Gastroesophageal sphincter (tissue), 4 donors: ENCODE measurements around the gene AP3S2. TPM values are rescaled to one million over a fixed set of nuclear protein-coding genes. Genes with fewer than 3 reads are reported as not detected.
A peak's percentile ranks its signal among the peaks of the same experiment; 100 is the strongest.

Experiments used
- ATAC-seq: fragments of 150-250 bp; one replicate; pipeline ENCODE4 v1.9.1; 2016; ENCODE audit warnings: mild to moderate bottlenecking, moderate library complexity
- H3K27ac ChIP-seq, 4 donors: fragments of 200-600 bp; sonication (generic) in 3 of 4; 1 replicate in 3 of 4; 2 replicates in 1 of 4; pipeline ENCODE4 v1.5.1; 2016 to 2019
- H3K27me3 ChIP-seq: fragments of 200-600 bp; sonication (generic); one replicate; pipeline ENCODE4 v1.5.1; 2019
- H3K36me3 ChIP-seq, 2 donors: fragments of 200-600 bp; sonication (generic); one replicate each; pipeline ENCODE4 v1.5.1; 2019; ENCODE audit warnings: control low read depth in 1 of 2
- H3K4me1 ChIP-seq, 3 donors: fragments of 200-600 bp; sonication (generic); 1 replicate in 2 of 3; 2 replicates in 1 of 3; pipeline ENCODE4 v1.5.1; 2016 to 2019; ENCODE audit warnings: control low read depth in 2 of 3
- H3K4me3 ChIP-seq, 2 donors: fragments of 200-600 bp; sonication (generic); one replicate each; pipeline ENCODE4 v1.5.1; 2019; ENCODE audit warnings: mild to moderate bottlenecking in 1 of 2, moderate library complexity in 1 of 2
- H3K9me3 ChIP-seq, 3 donors: fragments of 200-600 bp; sonication (generic); one replicate each; pipeline ENCODE4 v1.5.1; 2017 to 2019; ENCODE audit warnings: control low read depth in 2 of 3
- CTCF ChIP-seq, 4 experiments: fragments of 200-600 bp in 2 of 4; fragments of 450-650 bp in 2 of 4; sonication (generic) in 1 of 4; IDR thresholded peaks; one replicate each; pipeline ENCODE4 v1.5.1; 2017 to 2019; ENCODE audit warnings: antibody characterized with exemption in 4 of 4, mild to moderate bottlenecking in 2 of 4, moderate library complexity in 2 of 4
- EP300 ChIP-seq: sonication (generic); formaldehyde crosslinking; IDR thresholded peaks from one replicate; pipeline ENCODE4 v1.6.1; 2017; ENCODE audit warnings: antibody characterized with exemption, mild to moderate bottlenecking
- POLR2A ChIP-seq, 2 donors: fragments of 450-650 bp; IDR thresholded peaks; one replicate each; pipeline ENCODE4 v1.6.1; 2017; ENCODE audit warnings: antibody characterized with exemption in 2 of 2, mild to moderate bottlenecking in 2 of 2, moderate library complexity in 1 of 2
- POLR2AphosphoS5 ChIP-seq: sonication (generic); formaldehyde crosslinking; IDR thresholded peaks from one replicate; pipeline ENCODE4 v1.6.1; 2017; ENCODE audit warnings: antibody characterized with exemption
- WGBS, 2 donors: methylation state at CpG; one replicate each; pipeline ENCODE4 v1.1.5; 2018; ENCODE audit warnings: low coverage in 1 of 2; 5-methylcytosine and 5-hydroxymethylcytosine counted together
- total RNA-seq, 4 donors: library from RNA; depleted of rRNA; stranded (reverse); fragments of >200 nt; gene quantifications; one replicate each; pipeline ENCODE4 v1.1.0, GENCODE V29; 2016

The AP3S2 gene
- total RNA-seq, 4 donors from 2014 or later, result 38.9 to 60.2 (median 46.2) TPM

GRCh38 chr15:89899295-89899945, 5.6 kb upstream of the AP3S2 start:
- 70 to 84% methylated on average over 4 to 7 of the region's 12 CpGs for WGBS, 2 donors
- H3K4me1 ChIP-seq, result no peaks in the 10 kb centered on the region
- TF ChIP-seq EP300 (no peak), POLR2A (IDR thresholded peaks at IDR 0.05) (no peak), POLR2AphosphoS5 (no peak)
- H3K36me3 ChIP-seq, result peaks cover 0 to 48% of the 10 kb centered on the region in 2 donors
- no peaks in the 10 kb centered on the region for H3K9me3 ChIP-seq
- H3K4me3 ChIP-seq, result no peak overlapping the region
- H3K27me3 ChIP-seq, result no peaks in the 10 kb centered on the region
- H3K27ac ChIP-seq, result no peak overlapping the region
- ATAC-seq, result no peak

GRCh38 chr15:89898614-89899294, 5.0 kb upstream of the AP3S2 start:
- H3K4me1 ChIP-seq, result no peaks in the 10 kb centered on the region
- ATAC-seq, result no peak
- no peaks in the 10 kb centered on the region for H3K27me3 ChIP-seq
- TF ChIP-seq CTCF (IDR thresholded peaks at IDR 0.05), result peak in 3 of 4 experiments; percentile 42 to 60 (median 49)
- TF ChIP-seq POLR2AphosphoS5, result no peak
- no peak overlapping the region for H3K4me3 ChIP-seq
- 68 to 91% methylated on average over 2 to 7 of the region's 7 CpGs for WGBS, 2 donors
- H3K27ac ChIP-seq, result no peak overlapping the region
- H3K9me3 ChIP-seq, result no peaks in the 10 kb centered on the region
- H3K36me3 ChIP-seq, result peaks cover 0 to 42% of the 10 kb centered on the region in 2 donors

- ATAC-seq, result no peak
- no peak overlapping the region for H3K4me3 ChIP-seq
- peaks cover 0 to 2% (median 0%) of the 10 kb centered on the region in 3 donors for H3K4me1 ChIP-seq
- 31 to 64% methylated on average over 2 of the region's 2 CpGs for WGBS, 2 donors
- H3K27me3 ChIP-seq, result no peaks in the 10 kb centered on the region
- peaks cover 0 to 36% of the 10 kb centered on the region in 2 donors for H3K36me3 ChIP-seq
- TF ChIP-seq POLR2AphosphoS5, result no peak
- TF ChIP-seq POLR2A (IDR thresholded peaks at IDR 0.05), result no peak
- no peak for TF ChIP-seq CTCF (IDR thresholded peaks at IDR 0.05)
- no peak for TF ChIP-seq EP300
- H3K27ac ChIP-seq, result no peak overlapping the region
- H3K9me3 ChIP-seq, result no peaks in the 10 kb centered on the region
These were observed 4.4 kb upstream of the AP3S2 start for GRCh38 chr15:89898146-89898545.

- peak overlapping the region; percentile 70 to 92 (median 92) for H3K27ac ChIP-seq
- peak overlapping the region; percentile 67 to 68 for H3K4me3 ChIP-seq
- H3K36me3 ChIP-seq, result peaks cover 3 to 12% of the 10 kb centered on the region in 2 donors
- 10 to 12% methylated on average over 5 to 6 of the region's 6 CpGs for WGBS, 2 donors
- no peak for ATAC-seq
- TF ChIP-seq CTCF (IDR thresholded peaks at IDR 0.05) (no peak), EP300 (no peak), POLR2AphosphoS5 (no peak), POLR2A (IDR thresholded peaks at IDR 0.05) (no peak)
- no peaks in the 10 kb centered on the region for H3K9me3 ChIP-seq
- H3K27me3 ChIP-seq, result no peaks in the 10 kb centered on the region
- H3K4me1 ChIP-seq, result peaks cover 0 to 28% (median 4%) of the 10 kb centered on the region in 3 donors
These were observed 767 bp downstream of the AP3S2 start for GRCh38 chr15:89893027-89893426.

GRCh38 chr15:89888214-89888804, 5.5 kb downstream of the AP3S2 start:
- 37 to 53% methylated on average over 4 of the region's 4 CpGs for WGBS, 2 donors
- H3K4me1 ChIP-seq, result peaks cover 0 to 28% (median 4%) of the 10 kb centered on the region in 3 donors
- no peak overlapping the region for H3K27ac ChIP-seq
- ATAC-seq, result no peak
- H3K4me3 ChIP-seq, result no peak overlapping the region
- TF ChIP-seq POLR2A (IDR thresholded peaks at IDR 0.05), result no peak
- TF ChIP-seq EP300, result no peak
- TF ChIP-seq CTCF (IDR thresholded peaks at IDR 0.05), result no peak
- H3K36me3 ChIP-seq, result peaks cover 6 to 59% of the 10 kb centered on the region in 2 donors
- no peaks in the 10 kb centered on the region for H3K27me3 ChIP-seq
- H3K9me3 ChIP-seq, result no peaks in the 10 kb centered on the region
